H1 (cell line): ENCODE data around the gene ECPAS. TPM values are rescaled to one million over a fixed set of nuclear protein-coding genes. Genes with fewer than 3 reads are reported as not detected.

Experiments used
- CTCF ChIA-PET: fragments of 300-600 bp; sonication (Branson Sonifier 250); formaldehyde crosslinking; loops from one replicate; lab custom pipeline; 2021; ENCODE audit not compliant: partially characterized antibody; lab: Charles Lee
- POLR2A ChIA-PET: fragments of 300-600 bp; sonication (Branson Sonifier 250); formaldehyde crosslinking; loops from one replicate; lab custom pipeline; 2021; ENCODE audit warnings: inconsistent platforms; ENCODE audit not compliant: partially characterized antibody; lab: Charles Lee
- DNase-seq, 2 experiments: peaks; one replicate each; pipeline versions ENCODE4 v3.0.0 to v3.0.0-alpha.2; 2010 to 2022; ENCODE audit warnings: low spot score in 2 of 2, low read depth in 1 of 2, mixed read lengths in 1 of 2
- FAIRE-seq: peaks from 2 replicates; lab custom pipeline; 2011; peaks lifted over from hg19 to GRCh38; lab: Jason Lieb, UNC
- H2AFZ ChIP-seq: 2 replicates; pipeline ENCODE4 v1.8.1; 2012; ENCODE audit warnings: low read length, inconsistent platforms
- H2AK5ac ChIP-seq: 2 replicates; pipeline ENCODE4 v1.6.1; 2013; ENCODE audit warnings: low read depth, low read length
- H2BK120ac ChIP-seq: replicated peaks from 2 replicates; pipeline ENCODE3; 2013; ENCODE audit warnings: low read depth, low read length, inconsistent platforms
- H2BK12ac ChIP-seq: 2 replicates; pipeline ENCODE4 v1.6.1; 2013; ENCODE audit warnings: low read depth, low read length
- H2BK15ac ChIP-seq: 2 replicates; pipeline ENCODE4 v1.6.1; 2013; ENCODE audit warnings: low read length
- H2BK20ac ChIP-seq: 2 replicates; pipeline ENCODE4 v1.6.1; 2013; ENCODE audit warnings: low read length
- H2BK5ac ChIP-seq: 2 replicates; pipeline ENCODE4 v1.6.1; 2013; ENCODE audit warnings: low read depth, low read length
- H3K14ac ChIP-seq: 2 replicates; pipeline ENCODE4 v1.6.1; 2013; ENCODE audit warnings: inconsistent platforms; ENCODE audit not compliant: insufficient read length
- H3K18ac ChIP-seq: 2 replicates; pipeline ENCODE4 v1.6.1; 2013; ENCODE audit warnings: low read length; ENCODE audit errors: extremely low read depth
- H3K23ac ChIP-seq: 2 replicates; pipeline ENCODE4 v1.6.1; 2013; ENCODE audit warnings: inconsistent platforms; ENCODE audit not compliant: insufficient read length
- H3K23me2 ChIP-seq: 2 replicates; pipeline ENCODE4 v1.6.1; 2013; ENCODE audit warnings: low read depth, low read length
- H3K27ac ChIP-seq: 2 replicates; pipeline ENCODE4 v1.6.1; 2011; ENCODE audit warnings: low read depth, low read length, inconsistent platforms
- H3K27me3 ChIP-seq, 4 experiments: replicated peaks in 1 of 4; 1 replicate in 1 of 4; 2 replicates in 3 of 4; pipeline versions ENCODE4 v1.6.1 to v1.8.1; 2011 to 2013; ENCODE audit warnings: low read length in 3 of 4, mild to moderate bottlenecking in 3 of 4, inconsistent platforms in 2 of 4, mixed read lengths in 2 of 4, moderate library complexity in 1 of 4; ENCODE audit not compliant: control insufficient read depth in 3 of 4, insufficient read depth in 3 of 4; ENCODE audit errors: extremely low read depth in 1 of 4
- H3K36me3 ChIP-seq, 4 experiments: 2 replicates each; pipeline versions ENCODE4 v1.6.1 to v1.8.1; 2011 to 2013; ENCODE audit warnings: mild to moderate bottlenecking in 4 of 4, low read length in 3 of 4, moderate library complexity in 2 of 4, control low read depth in 1 of 4, inconsistent platforms in 1 of 4; ENCODE audit not compliant: insufficient read depth in 4 of 4, control insufficient read depth in 2 of 4
- H3K4ac ChIP-seq: replicated peaks from 2 replicates; pipeline ENCODE3; 2013; ENCODE audit warnings: low read length, low read depth, mixed read lengths, inconsistent platforms; ENCODE audit not compliant: insufficient read length
- H3K4me1 ChIP-seq, 4 experiments: replicated peaks in 1 of 4; 1 replicate in 1 of 4; 2 replicates in 3 of 4; pipeline versions ENCODE4 v1.6.1 to v1.8.1; 2011 to 2013; ENCODE audit warnings: low read length in 3 of 4, inconsistent platforms in 2 of 4, mixed read lengths in 1 of 4; ENCODE audit not compliant: insufficient read depth in 4 of 4, control insufficient read depth in 3 of 4
- H3K4me2 ChIP-seq, 2 experiments: 2 replicates each; pipeline versions ENCODE4 v1.6.1 to v1.8.1; 2011 to 2013; ENCODE audit warnings: low read depth in 2 of 2, low read length in 2 of 2, control low read depth in 1 of 2, inconsistent platforms in 1 of 2, mild to moderate bottlenecking in 1 of 2; ENCODE audit not compliant: insufficient read depth in 1 of 2
- H3K4me3 ChIP-seq, 4 experiments: fragments of 200-600, 300-600 bp in 1 of 4; sonication (generic), shearing (Covaris generic), sonication (Bioruptor Twin) in 1 of 4; 2 replicates each; pipeline versions ENCODE4 v1.5.1 to v1.8.1; 2011 to 2016; ENCODE audit warnings: low read length in 4 of 4, low read depth in 3 of 4, control low read depth in 2 of 4, inconsistent platforms in 2 of 4, mild to moderate bottlenecking in 2 of 4, mixed read lengths in 1 of 4, moderate library complexity in 1 of 4; ENCODE audit not compliant: insufficient read depth in 2 of 4; ENCODE audit errors: extremely low read depth in 1 of 4
- H3K56ac ChIP-seq: replicated peaks from 2 replicates; pipeline ENCODE3; 2013; ENCODE audit warnings: low read depth, mild to moderate bottlenecking, mixed read lengths, low read length, inconsistent platforms; ENCODE audit not compliant: insufficient read length
- H3K79me1 ChIP-seq: 2 replicates; pipeline ENCODE4 v1.6.1; 2013; ENCODE audit warnings: low read depth, low read length, control low read depth
- H3K79me2 ChIP-seq, 2 experiments: 2 replicates each; pipeline versions ENCODE4 v1.6.1 to v1.8.1; 2012 to 2013; ENCODE audit warnings: low read length in 2 of 2, mild to moderate bottlenecking in 2 of 2, inconsistent platforms in 1 of 2; ENCODE audit not compliant: insufficient read depth in 2 of 2, control insufficient read depth in 1 of 2
- H3K9ac ChIP-seq, 4 experiments: replicated peaks in 1 of 4; 1 replicate in 1 of 4; 2 replicates in 3 of 4; pipeline versions ENCODE4 v1.6.1 to v1.8.1; 2011 to 2013; ENCODE audit warnings: low read depth in 3 of 4, low read length in 3 of 4, control low read depth in 2 of 4, mild to moderate bottlenecking in 2 of 4, moderate library complexity in 2 of 4, inconsistent platforms in 1 of 4; ENCODE audit errors: extremely low read depth in 1 of 4
- H3K9me3 ChIP-seq, 2 experiments: 2 replicates each; pipeline versions ENCODE4 v1.6.1 to v1.8.1; 2012 to 2013; ENCODE audit warnings: mild to moderate bottlenecking in 2 of 2, moderate library complexity in 2 of 2, control low read depth in 1 of 2, inconsistent platforms in 1 of 2, low read depth in 1 of 2, low read length in 1 of 2, mixed read lengths in 1 of 2; ENCODE audit not compliant: insufficient read depth in 2 of 2
- H4K20me1 ChIP-seq, 2 experiments: replicated peaks in 1 of 2; 2 replicates each; pipeline versions ENCODE3 to v1.8.1; 2011 to 2013; ENCODE audit warnings: inconsistent platforms in 2 of 2, low read length in 2 of 2, mild to moderate bottlenecking in 1 of 2; ENCODE audit not compliant: insufficient read depth in 2 of 2, control insufficient read depth in 1 of 2
- H4K5ac ChIP-seq: 2 replicates; pipeline ENCODE4 v1.6.1; 2013; ENCODE audit warnings: low read length, low read depth, mixed read lengths, inconsistent platforms; ENCODE audit not compliant: insufficient read length
- H4K8ac ChIP-seq: 2 replicates; pipeline ENCODE4 v1.8.0; 2013; ENCODE audit warnings: mild to moderate bottlenecking, moderate library complexity, low read length, inconsistent platforms; ENCODE audit not compliant: insufficient read depth; ENCODE audit errors: extremely low read depth
- H4K91ac ChIP-seq: replicated peaks from 2 replicates; pipeline ENCODE3; 2013; ENCODE audit warnings: low read length, mixed read lengths, inconsistent platforms; ENCODE audit not compliant: insufficient read length
- BACH1 ChIP-seq: IDR thresholded peaks from 2 replicates; pipeline ENCODE4 v1.6.1; 2012; ENCODE audit warnings: low read length, improper control_type of control experiment
- CBX8 ChIP-seq: fragments of 300-800, 300-1000 bp; sonication (generic); IDR thresholded peaks from 2 replicates; pipeline ENCODE4 v1.7.1; 2016; ENCODE audit warnings: low read depth, low read length, borderline replicate concordance
- CHD2 ChIP-seq: IDR thresholded peaks from 2 replicates; pipeline ENCODE4 v1.6.1; 2012; ENCODE audit warnings: low read length, improper control_type of control experiment
- EGR1 ChIP-seq: IDR thresholded peaks from 2 replicates; pipeline ENCODE4 v1.6.1; 2011; ENCODE audit warnings: low read depth, low read length, borderline replicate concordance
- GTF2F1 ChIP-seq: IDR thresholded peaks from 2 replicates; pipeline ENCODE4 v1.6.1; 2012; ENCODE audit warnings: low read depth, low read length, improper control_type of control experiment, borderline replicate concordance
- HDAC2 ChIP-seq, 2 experiments: fragments of 300-600 bp in 1 of 2; sonication (generic) in 1 of 2; IDR thresholded peaks; 2 replicates each; pipeline ENCODE4 v1.6.1; 2011 to 2012; ENCODE audit warnings: low read depth in 2 of 2, low read length in 2 of 2, mild to moderate bottlenecking in 2 of 2, moderate library complexity in 2 of 2, borderline replicate concordance in 1 of 2, inconsistent platforms in 1 of 2
- JUN ChIP-seq: IDR thresholded peaks from 2 replicates; pipeline ENCODE4 v1.6.1; 2011; ENCODE audit warnings: low read depth, mild to moderate bottlenecking, improper control_type of control experiment, low read length
- NANOG ChIP-seq: IDR thresholded peaks from 2 replicates; pipeline ENCODE4 v1.6.1; 2011; ENCODE audit warnings: low read length, low read depth, mild to moderate bottlenecking, inconsistent platforms; ENCODE audit not compliant: insufficient read depth, poor library complexity, severe bottlenecking
- SAP30 ChIP-seq: fragments of 300-600 bp; sonication (generic); IDR thresholded peaks from 2 replicates; pipeline ENCODE4 v1.7.1; 2012; ENCODE audit warnings: low read length, moderate library complexity, mild to moderate bottlenecking, inconsistent platforms; ENCODE audit not compliant: insufficient read depth, insufficient replicate concordance
- TCF12 ChIP-seq: IDR thresholded peaks from 2 replicates; pipeline ENCODE4 v1.6.1; 2011; ENCODE audit warnings: low read depth, mild to moderate bottlenecking, low read length
- YY1 ChIP-seq: IDR thresholded peaks from 2 replicates; pipeline ENCODE4 v1.6.1; 2011; ENCODE audit warnings: low read depth, mild to moderate bottlenecking, low read length
- WGBS, 2 experiments: shearing (Covaris generic) in 1 of 2; methylation state at CpG; one replicate each; pipeline versions ENCODE4 v1.1.6 to v1.1.7; 2013 to 2015; ENCODE audit warnings: low lambda C conversion rate in 2 of 2, mixed read lengths in 2 of 2, inconsistent platforms in 1 of 2, low coverage in 1 of 2, missing lambda C conversion rate in 1 of 2; ENCODE audit not compliant: insufficient replicate concordance in 2 of 2, insufficient coverage in 1 of 2, insufficient read length in 1 of 2; ENCODE audit errors: extremely low coverage in 1 of 2, missing lambda C conversion rate in 1 of 2; 5-methylcytosine and 5-hydroxymethylcytosine counted together
- polyA plus RNA-seq, 7 experiments: library from polyadenylated mRNA; depleted of rRNA in 3 of 7; stranded (reverse) in 5 of 7; unstranded in 2 of 7; fragments of >200 nt in 5 of 7; fragments of 200-250 nt in 2 of 7; gene quantifications; 1 replicate in 5 of 7; 2 replicates in 1 of 7; 4 replicates in 1 of 7; pipeline versions ENCODE4 v1.2.1 to v1.2.3, GENCODE V29; 2011 to 2013; ENCODE audit warnings: missing spikeins in 2 of 7, mixed read lengths in 2 of 7
- total RNA-seq: library from RNA; stranded (reverse); fragmentation: NEBNext Ultra II Directional; extraction: Animal tissue kit (Norgen Biotek cat#: 25700); gene quantifications from 2 replicates; pipeline ENCODE4 v1.2.1, GENCODE V29; 2021

Gene ECPAS
- total and polyA plus RNA-seq, 2 of the 8 experiments (the other 6 are each of a cell fraction or from before 2014, with no cell fraction given), result 20.9 to 131 TPM

GRCh38 chr9:111436571-111436970 lies 47.6 kb downstream of the ECPAS start:
- no peak for FAIRE-seq
- H3K23me2 ChIP-seq, result no peaks in the 10 kb centered on the region
- no peak overlapping the region for H2BK20ac ChIP-seq
- no peak overlapping the region for H3K27ac ChIP-seq
- POLR2A ChIA-PET, result no interaction called here
- no peak overlapping the region for H2BK15ac ChIP-seq
- H3K9me3 ChIP-seq, result no peaks in the 10 kb centered on the region
- WGBS, 2 experiments, result 91% methylated on average over 1 of the region's 1 CpG; no CpG with 5 or more reads in 1 of the 2 experiments
- TF ChIP-seq JUN, result no peak
- TF ChIP-seq YY1, result no peak
- TF ChIP-seq SAP30, result no peak
- no peak for TF ChIP-seq TCF12
- no peak for TF ChIP-seq BACH1
- no peak for TF ChIP-seq HDAC2 (IDR thresholded peaks at IDR 0.05; ENCODE audit: borderline replicate concordance in 1 of 2, low read depth in 2 of 2, low read length in 2 of 2)
- no peak for TF ChIP-seq GTF2F1
- TF ChIP-seq CHD2, result no peak
- TF ChIP-seq NANOG, result no peak
- TF ChIP-seq CBX8, result no peak
- TF ChIP-seq EGR1, result no peak
- H3K56ac ChIP-seq, result no peak overlapping the region
- H4K20me1 ChIP-seq, result no peaks in the 10 kb centered on the region
- H3K18ac ChIP-seq, result no peak overlapping the region
- H2BK5ac ChIP-seq, result no peak overlapping the region
- H2AK5ac ChIP-seq, result no peak overlapping the region
- H3K79me2 ChIP-seq, result no peaks in the 10 kb centered on the region
- H3K27me3 ChIP-seq, result no peaks in the 10 kb centered on the region
- DNase-seq, result no peak
- H2BK120ac ChIP-seq, result no peak overlapping the region
- no peak overlapping the region for H3K4ac ChIP-seq
- H3K79me1 ChIP-seq, result no peaks in the 10 kb centered on the region
- H2AFZ ChIP-seq, result no peak overlapping the region
- no peaks in the 10 kb centered on the region for H3K4me1 ChIP-seq
- no peak overlapping the region for H3K9ac ChIP-seq
- no peak overlapping the region for H4K8ac ChIP-seq
- no peak overlapping the region for H3K4me3 ChIP-seq
- no peak overlapping the region for H2BK12ac ChIP-seq
- H3K14ac ChIP-seq, result no peak overlapping the region
- H3K23ac ChIP-seq, result no peak overlapping the region
- no peak overlapping the region for H4K91ac ChIP-seq
- H4K5ac ChIP-seq, result no peak overlapping the region
- CTCF ChIA-PET, result no interaction called here
- H3K4me2 ChIP-seq, result no peak overlapping the region
- peaks cover 4 to 61% (median 29%) of the 10 kb centered on the region in 4 experiments; a peak in 7 of 8 replicates for H3K36me3 ChIP-seq
